Activated T-helper 2 cell treated with anti-CD3 and anti-CD28 coated beads, Interferon-gamma antibody, Interleukin-2, Interleukin-4, amounts not matched to agents 10 μg/mL and 5 μg/mL and 100 μg/mL, durations not matched to agents 14 hours and 24 hours and 36 hours (primary cell): Measurements from ENCODE around the gene SPG11. TPM values are rescaled to one million over a fixed set of nuclear protein-coding genes. Genes with fewer than 3 reads are reported as not detected.
"Not testable (repeated sequence)": the region's sequence is repeated elsewhere in the genome, so short reads cannot be mapped to it uniquely, and the experiment has no call there.

Experiments used
- DNase-seq: peaks from one replicate; pipeline ENCODE4 v3.0.0; 2021; ENCODE audit warnings: low spot score
- H3K27ac Mint-ChIP-seq: one replicate; pipeline ENCODE4 v1.8.0; 2021; ENCODE audit warnings: mixed read lengths
- H3K27me3 Mint-ChIP-seq: one replicate; pipeline ENCODE4 v1.8.0; 2021; ENCODE audit warnings: low read depth, mixed read lengths
- H3K36me3 Mint-ChIP-seq: one replicate; pipeline ENCODE4 v1.8.0; 2021; ENCODE audit warnings: low read depth, mixed read lengths
- H3K4me1 Mint-ChIP-seq: one replicate; pipeline ENCODE4 v1.8.0; 2021; ENCODE audit warnings: low read depth, mixed read lengths
- H3K4me3 Mint-ChIP-seq: one replicate; pipeline ENCODE4 v1.8.0; 2021; ENCODE audit warnings: low read depth, mild to moderate bottlenecking, moderate library complexity, mixed read lengths
- H3K9me3 Mint-ChIP-seq: one replicate; pipeline ENCODE4 v1.8.0; 2021; ENCODE audit warnings: mixed read lengths
- intact Hi-C: fragments of 100-400 bp; cut with micrococcal nuclease; formaldehyde crosslinking; loops from one replicate; pipeline ENCODE4 v1.15.1; 2023
- total RNA-seq: library from RNA; stranded (reverse); gene quantifications from 2 replicates; pipeline ENCODE4 v1.2.3, GENCODE V29; 2022

Gene SPG11
- total RNA-seq = 71.2 and 75.8 TPM in 2 replicates

GRCh38 chr15:44663410-44664308, at the start of gene SPG11:
TSS of gene SPG11 (minus strand) at chr15:44663662. CDS start at chr15:44663647, 15 bp downstream.
- intact Hi-C loops = loop anchor here (1.0 to 2.0 kb wide), 4 partner anchors 14 to 73 kb away; partner anchors contain the start of genes B2M, PATL2 and TRIM69
- Mint-ChIP-seq H3K27ac (peak within 1 kb of the TSS; percentile 98), H3K36me3 (peaks cover 17% of the 10 kb centered on the region), H3K4me3 (peak within 1 kb of the TSS; percentile 90), H3K9me3 (no peaks in the 10 kb centered on the region), H3K4me1 (peaks cover 49% of the 10 kb centered on the region), H3K27me3 (no peaks in the 10 kb centered on the region)
- peak; percentile 96 for DNase-seq

- DNase-seq = peak; percentile 67
- Mint-ChIP-seq H3K4me1 (peaks cover 53% of the 10 kb centered on the region), H3K4me3 (peak overlapping the region; percentile 98), H3K9me3 (no peaks in the 10 kb centered on the region), H3K36me3 (peaks cover 82% of the 10 kb centered on the region), H3K27ac (peak overlapping the region; percentile 99), H3K27me3 (no peaks in the 10 kb centered on the region)
- intact Hi-C loops = loop anchor here (2.0 to 5.0 kb wide), 2 partner anchors 24 to 175 kb away; partner anchors contain the start of genes EIF3J and TRIM69
These were observed 49.0 kb upstream of the SPG11 start for GRCh38 chr15:44712346-44713005.

GRCh38 chr15:44711743-44712345, 48.4 kb upstream of the SPG11 start:
- intact Hi-C loops = loop anchor here (1.0 to 5.0 kb wide), 6 partner anchors 7 to 175 kb away; partner anchors contain the start of genes EIF3J, SPG11 and TRIM69
- peaks cover 47% of the 10 kb centered on the region for H3K4me1 Mint-ChIP-seq
- no peak for DNase-seq
- peak overlapping the region; percentile 98 for H3K4me3 Mint-ChIP-seq
- H3K27ac Mint-ChIP-seq = peak overlapping the region; percentile 99
- H3K9me3 Mint-ChIP-seq = no peaks in the 10 kb centered on the region
- H3K36me3 Mint-ChIP-seq = peaks cover 81% of the 10 kb centered on the region
- no peaks in the 10 kb centered on the region for H3K27me3 Mint-ChIP-seq

GRCh38 chr15:44711096-44711742, 47.8 kb upstream of the SPG11 start, which contains the start of the genes B2M and PATL2:
TSS of gene B2M (plus strand) at chr15:44711517. CDS start at chr15:44711547, 30 bp downstream.
TSS of gene PATL2 (minus strand) at chr15:44711323. CDS start at chr15:44676490, 34,833 bp downstream.
- peak; percentile 95 for DNase-seq
- H3K36me3 Mint-ChIP-seq = peaks cover 78% of the 10 kb centered on the region
- H3K9me3 Mint-ChIP-seq = no peaks in the 10 kb centered on the region
- intact Hi-C loops = loop anchor here (1.0 to 5.0 kb wide), 5 partner anchors 8 to 174 kb away; partner anchors contain the start of genes EIF3J and SPG11
- H3K4me1 Mint-ChIP-seq = peaks cover 43% of the 10 kb centered on the region
- no peaks in the 10 kb centered on the region for H3K27me3 Mint-ChIP-seq
- H3K27ac Mint-ChIP-seq = peak within 1 kb of the TSS; percentile 99
- H3K4me3 Mint-ChIP-seq = peak within 1 kb of the TSS; percentile 98

GRCh38 chr15:44710236-44711095, 47.0 kb upstream of the SPG11 start:
- Mint-ChIP-seq H3K4me3 (peak overlapping the region; percentile 98), H3K27ac (peak overlapping the region; percentile 99), H3K36me3 (peaks cover 75% of the 10 kb centered on the region), H3K9me3 (peaks cover 2% of the 10 kb centered on the region), H3K27me3 (no peaks in the 10 kb centered on the region), H3K4me1 (peaks cover 38% of the 10 kb centered on the region)
- DNase-seq = peak; percentile 37
- intact Hi-C loops = loop anchor here (1.0 to 5.0 kb wide), 5 partner anchors 9 to 173 kb away; partner anchors contain the start of genes EIF3J and SPG11

- peaks cover 68% of the 10 kb centered on the region for H3K36me3 Mint-ChIP-seq
- no peak overlapping the region for H3K4me3 Mint-ChIP-seq
These were observed 43.6 kb upstream of the SPG11 start for GRCh38 chr15:44706946-44707636.

GRCh38 chr15:44706401-44706800, 42.9 kb upstream of the SPG11 start:
- no peak overlapping the region for H3K27ac Mint-ChIP-seq
- peaks cover 62% of the 10 kb centered on the region for H3K36me3 Mint-ChIP-seq

More at GRCh38 chr15:44706946-44707636, 43.6 kb upstream of the SPG11 start:
- Mint-ChIP-seq H3K9me3 (peaks cover 34% of the 10 kb centered on the region), H3K4me1 (peaks cover 27% of the 10 kb centered on the region), H3K27me3 (no peaks in the 10 kb centered on the region), H3K27ac (no peak overlapping the region)
- intact Hi-C loops = no loop called here
- DNase-seq = no peak

GRCh38 chr15:44705986-44706385, 42.5 kb upstream of the SPG11 start:
- Mint-ChIP-seq H3K9me3 (peaks cover 41% of the 10 kb centered on the region), H3K27ac (no peak overlapping the region), H3K36me3 (peaks cover 60% of the 10 kb centered on the region), H3K27me3 (no peaks in the 10 kb centered on the region), H3K4me1 (peaks cover 28% of the 10 kb centered on the region), H3K4me3 (no peak overlapping the region)
- intact Hi-C loops = no loop called here
- DNase-seq = no peak

More at GRCh38 chr15:44706401-44706800, 42.9 kb upstream of the SPG11 start:
- H3K4me3 Mint-ChIP-seq = no peak overlapping the region
- H3K4me1 Mint-ChIP-seq = peaks cover 27% of the 10 kb centered on the region
- DNase-seq = no peak
- H3K27me3 Mint-ChIP-seq = no peaks in the 10 kb centered on the region
- H3K9me3 Mint-ChIP-seq = peaks cover 40% of the 10 kb centered on the region
- intact Hi-C loops = no loop called here

- H3K9me3 Mint-ChIP-seq = peaks cover 58% of the 10 kb centered on the region
- intact Hi-C loops = loop anchor here (2.0 kb wide), 1 partner anchor 18 kb away; no protein-coding TSS in a partner anchor
- peaks cover 48% of the 10 kb centered on the region for H3K36me3 Mint-ChIP-seq
- H3K4me1 Mint-ChIP-seq = peaks cover 13% of the 10 kb centered on the region
- DNase-seq, H3K27ac Mint-ChIP-seq, H3K4me3 Mint-ChIP-seq: not testable (repeated sequence)
- H3K27me3 Mint-ChIP-seq = peaks cover 10% of the 10 kb centered on the region
These were observed 37.2 kb upstream of the SPG11 start for GRCh38 chr15:44700676-44701075.

- Mint-ChIP-seq H3K4me3 (no peak overlapping the region), H3K9me3 (peaks cover 40% of the 10 kb centered on the region), H3K27me3 (peaks cover 10% of the 10 kb centered on the region), H3K36me3 (peaks cover 31% of the 10 kb centered on the region), H3K27ac (no peak overlapping the region), H3K4me1 (peaks cover 16% of the 10 kb centered on the region)
- intact Hi-C loops = no loop called here
- DNase-seq = no peak
These were observed 35.2 kb upstream of the SPG11 start for GRCh38 chr15:44698641-44699040.

GRCh38 chr15:44697014-44697413, 33.6 kb upstream of the SPG11 start:
- peaks cover 16% of the 10 kb centered on the region for H3K4me1 Mint-ChIP-seq
- no peak for DNase-seq
- peaks cover 24% of the 10 kb centered on the region for H3K9me3 Mint-ChIP-seq

More at GRCh38 chr15:44697014-44697413, 33.6 kb upstream of the SPG11 start:
- Mint-ChIP-seq H3K4me3 (no peak overlapping the region), H3K36me3 (peaks cover 19% of the 10 kb centered on the region), H3K27ac (no peak overlapping the region), H3K27me3 (peaks cover 10% of the 10 kb centered on the region)
- intact Hi-C loops = no loop called here
